Measurements from ENCODE around the gene GABPB1.
"Not testable (repeated sequence)": the region's sequence is repeated elsewhere in the genome, so short reads cannot be mapped to it uniquely, and the experiment has no call there.

GABPB1 gene

GRCh38 chr15:50354838-50355618 is at the start of gene GABPB1:
Gene GABPB1, minus strand, starts transcription at chr15:50355198. Its CDS starts 45,400 bp downstream, at chr15:50309798.
- peak; percentile 42 to 84 for DNase-seq

- not testable (repeated sequence) for DNase-seq
Measured at GRCh38 chr15:50391561-50391960, 36.6 kb upstream of the GABPB1 start.

GRCh38 chr15:50390554-50391264 is 35.7 kb upstream of the GABPB1 start:
- no peak for DNase-seq

- DNase-seq = not testable (repeated sequence)
Measured at GRCh38 chr15:50382408-50382807, 27.4 kb upstream of the GABPB1 start.

GRCh38 chr15:50381438-50381837 is 26.4 kb upstream of the GABPB1 start:
- DNase-seq = no peak

GRCh38 chr15:50380089-50380488 is 25.1 kb upstream of the GABPB1 start:
- DNase-seq = no peak

- DNase-seq = not testable (repeated sequence)
Measured at GRCh38 chr15:50379413-50379812, 24.4 kb upstream of the GABPB1 start.

- no peak for DNase-seq
Measured at GRCh38 chr15:50378776-50379175, 23.8 kb upstream of the GABPB1 start.

GRCh38 chr15:50377867-50378751 is 23.1 kb upstream of the GABPB1 start:
- no peak for DNase-seq

GRCh38 chr15:50369564-50369963 is 14.6 kb upstream of the GABPB1 start:
- DNase-seq = not testable (repeated sequence)

- no peak for DNase-seq
Measured at GRCh38 chr15:50365971-50366370, 11.0 kb upstream of the GABPB1 start.

GRCh38 chr15:50365570-50365969 is 10.6 kb upstream of the GABPB1 start:
- DNase-seq = no peak

- no peak for DNase-seq
Measured at GRCh38 chr15:50363612-50364011, 8.6 kb upstream of the GABPB1 start.

GRCh38 chr15:50361756-50362155 is 6.8 kb upstream of the GABPB1 start:
- DNase-seq = no peak

GRCh38 chr15:50358845-50359244 is 3.8 kb upstream of the GABPB1 start:
- DNase-seq = peak in 1 of 2 experiments; percentile 54

- DNase-seq = no peak
Measured at GRCh38 chr15:50355980-50356379, 982 bp upstream of the GABPB1 start.

GRCh38 chr15:50355619-50355905 is 564 bp upstream of the GABPB1 start:
- DNase-seq = peak in 1 of 2 experiments; percentile 75

GRCh38 chr15:50353975-50354837 is 792 bp downstream of the GABPB1 start:
- peak; percentile 7 to 70 for DNase-seq

GRCh38 chr15:50353251-50353974 is 1.6 kb downstream of the GABPB1 start:
- DNase-seq = peak in 1 of 2 experiments; percentile 54

GRCh38 chr15:50350621-50351020 is 4.4 kb downstream of the GABPB1 start:
- DNase-seq = no peak

- DNase-seq = no peak
Measured at GRCh38 chr15:50345298-50345697, 9.7 kb downstream of the GABPB1 start.
